Amniotic stem cell (primary cell): ENCODE results near the gene TENM4.
"Not testable (repeated sequence)": the region's sequence is repeated elsewhere in the genome, so short reads cannot be mapped to it uniquely, and the experiment has no call there.

Experiments
- DNase-seq: peaks from one replicate; lab custom pipeline; 2025; lab: John Stamatoyannopoulos, UW

The TENM4 gene

DNA sequence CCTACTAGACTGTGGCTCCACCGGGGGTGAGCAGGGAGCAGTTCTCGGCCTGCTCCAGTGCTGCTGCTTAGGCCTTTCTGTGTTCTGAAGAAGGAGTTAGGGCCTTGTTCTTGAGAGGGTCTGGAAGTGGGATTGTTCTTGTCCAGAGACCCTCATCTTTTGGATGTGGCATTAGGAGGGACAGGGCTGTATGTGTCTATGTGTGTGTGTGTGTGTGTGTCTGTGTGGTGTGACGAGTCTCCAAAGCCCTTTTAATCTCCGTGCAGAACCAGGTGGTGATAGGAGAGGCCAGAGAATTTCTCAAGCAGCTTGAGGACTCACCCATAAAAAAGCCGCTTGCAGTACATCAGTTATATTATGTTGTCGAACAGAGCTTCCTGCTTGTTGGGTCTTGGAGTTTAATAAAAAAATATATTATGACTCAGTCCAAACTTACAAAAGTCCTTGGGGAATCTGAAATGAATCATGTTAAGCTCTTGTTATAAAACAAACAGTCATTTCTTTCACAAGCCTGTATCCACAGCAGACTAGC, 196.5 kb downstream of the TENM4 start:
- DNase-seq = peak; percentile 65

DNA sequence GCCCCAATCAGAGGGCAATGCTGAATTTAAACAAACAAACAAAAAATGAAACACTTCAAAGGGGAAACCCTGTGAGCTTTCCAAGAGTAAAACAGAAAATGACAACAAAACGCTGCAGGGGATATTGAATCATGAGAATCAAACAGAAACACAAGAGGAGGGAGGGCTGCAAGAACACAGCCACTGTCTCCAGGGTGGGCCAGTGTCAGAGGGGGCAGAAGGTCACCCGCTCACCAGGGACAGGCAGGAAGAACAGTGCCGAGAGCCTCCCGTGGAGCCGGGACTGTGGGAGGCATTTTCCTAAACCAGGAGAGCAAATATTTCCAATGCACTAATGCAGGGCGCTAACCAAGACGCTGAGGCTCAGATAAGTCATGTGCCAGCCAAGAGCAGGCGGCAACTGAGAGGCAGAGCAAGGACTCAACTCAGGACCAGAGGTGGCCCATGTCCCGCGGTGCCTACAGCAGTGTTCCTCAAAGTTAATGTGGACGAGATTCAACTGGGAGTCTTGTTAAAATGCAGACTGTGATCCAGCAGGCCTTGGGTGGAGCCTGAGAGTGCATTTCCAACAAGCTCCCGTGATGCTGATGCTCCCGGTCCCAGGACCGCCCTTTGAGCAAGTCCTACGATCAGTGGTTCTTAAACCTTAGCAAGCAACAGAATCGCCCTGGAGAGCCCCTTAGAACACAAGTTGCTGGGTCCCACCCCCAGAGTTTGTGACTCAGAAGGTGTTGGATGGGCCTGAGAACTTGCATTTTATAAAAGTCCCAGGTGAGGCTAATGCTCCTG, 197.2 kb downstream of the TENM4 start:
- no peak for DNase-seq

DNA sequence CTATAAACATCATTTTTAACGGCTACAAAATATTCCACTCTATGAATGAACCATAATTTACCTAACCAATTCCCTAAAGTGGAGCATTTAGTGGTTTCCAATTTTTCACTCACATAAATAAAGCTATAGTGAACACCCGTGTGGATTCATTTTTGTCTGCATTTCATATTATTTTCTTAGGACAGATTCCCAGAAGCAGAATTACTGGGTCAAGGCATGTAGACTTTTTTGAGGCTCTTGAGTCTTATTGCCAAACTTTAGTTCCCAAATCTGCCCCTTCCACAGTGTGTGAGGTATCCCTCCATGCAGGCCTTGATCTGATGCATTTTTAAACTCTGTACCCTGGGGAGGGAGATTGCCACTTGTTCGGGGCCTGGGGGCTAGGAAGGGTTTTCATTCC, 198.2 kb downstream of the TENM4 start:
- DNase-seq = no peak

DNA sequence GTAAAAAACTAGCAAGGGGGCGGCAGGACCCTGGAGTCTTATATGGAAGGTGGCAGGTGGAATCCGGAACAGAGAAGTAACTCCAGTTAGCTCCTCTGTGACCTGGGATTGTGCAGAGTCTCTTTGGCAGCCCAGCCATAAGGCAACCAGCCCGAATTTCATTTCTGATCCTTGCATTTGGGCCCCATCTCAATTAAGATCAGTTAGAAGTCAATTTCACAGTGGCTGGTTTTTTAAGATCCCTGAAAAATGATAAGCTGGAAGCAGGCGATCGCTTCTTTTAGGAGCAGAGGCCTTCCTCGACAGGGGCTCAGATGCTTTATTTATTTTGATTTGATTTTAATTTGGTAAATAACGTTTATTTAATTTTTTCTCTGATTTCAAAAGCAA, 199.0 kb downstream of the TENM4 start:
- no peak for DNase-seq

DNA sequence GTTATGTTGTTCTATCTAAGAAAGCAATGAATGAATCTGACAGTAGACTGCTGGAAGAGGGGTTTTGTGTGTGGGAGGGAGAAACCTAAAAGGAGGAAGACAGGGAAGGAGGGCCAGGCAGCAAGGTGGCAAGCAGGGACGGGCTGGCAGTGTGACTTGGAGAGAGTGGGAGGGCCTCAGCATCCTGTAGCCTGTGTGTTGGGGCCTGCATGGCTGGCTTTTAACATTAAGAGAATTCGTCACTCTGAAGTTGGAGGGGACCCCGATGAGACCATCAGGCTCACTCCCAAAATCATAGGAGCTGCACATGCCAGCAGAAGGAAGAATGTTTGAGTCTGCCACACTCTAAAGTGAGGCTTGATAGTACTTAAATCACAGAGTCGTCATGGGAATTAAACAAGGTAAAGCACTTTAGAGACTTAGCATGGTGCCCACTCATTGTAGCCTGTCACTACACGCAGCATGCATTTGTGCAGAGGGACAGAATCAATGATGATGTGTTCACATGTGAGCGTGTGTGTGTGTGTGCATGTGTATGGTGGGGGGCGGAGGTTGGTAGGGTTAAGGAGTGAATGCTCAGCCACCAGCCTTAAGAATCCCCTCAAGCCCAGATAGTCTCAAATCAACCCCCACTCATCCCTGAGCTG, 199.5 kb downstream of the TENM4 start:
- DNase-seq = no peak

DNA sequence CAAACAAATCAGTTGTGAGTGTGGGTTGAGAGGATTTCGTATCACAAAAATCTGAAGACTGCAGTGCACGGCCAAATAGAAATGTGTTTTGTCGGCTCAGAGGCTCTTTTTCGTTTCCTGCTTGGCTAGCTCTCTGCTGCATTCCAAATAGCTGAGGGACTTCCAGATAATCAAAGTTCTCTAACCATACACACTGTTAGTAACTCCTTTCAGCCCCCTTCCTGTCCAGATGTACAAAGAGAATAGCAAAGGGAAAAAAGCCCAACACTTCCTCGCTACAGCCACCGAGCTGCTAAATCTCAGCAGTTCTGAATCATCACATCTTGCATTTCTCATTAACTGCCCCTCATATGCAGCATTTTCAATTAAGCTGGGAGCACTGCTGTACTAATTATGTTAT, 203.1 kb downstream of the TENM4 start:
- DNase-seq = no peak

DNA sequence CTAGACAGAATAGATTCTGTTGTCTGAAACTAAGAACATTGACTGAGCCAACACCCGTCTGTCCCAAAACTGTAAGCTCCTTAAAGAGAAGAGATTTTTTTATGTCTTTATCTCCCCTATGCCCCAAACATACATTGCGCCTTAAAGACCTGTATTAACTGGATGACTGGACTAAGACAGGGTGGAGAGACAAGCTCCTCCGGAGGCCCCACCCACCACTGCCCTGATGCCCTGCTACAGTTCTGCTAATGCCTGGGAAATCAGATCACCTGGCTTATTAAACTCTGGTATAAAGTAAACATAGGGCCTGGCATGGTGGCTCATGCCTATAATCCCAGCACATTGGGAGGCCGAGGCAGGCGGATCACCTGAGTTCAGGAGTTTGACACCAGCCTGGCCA, 203.7 kb downstream of the TENM4 start:
- DNase-seq = no peak

DNA sequence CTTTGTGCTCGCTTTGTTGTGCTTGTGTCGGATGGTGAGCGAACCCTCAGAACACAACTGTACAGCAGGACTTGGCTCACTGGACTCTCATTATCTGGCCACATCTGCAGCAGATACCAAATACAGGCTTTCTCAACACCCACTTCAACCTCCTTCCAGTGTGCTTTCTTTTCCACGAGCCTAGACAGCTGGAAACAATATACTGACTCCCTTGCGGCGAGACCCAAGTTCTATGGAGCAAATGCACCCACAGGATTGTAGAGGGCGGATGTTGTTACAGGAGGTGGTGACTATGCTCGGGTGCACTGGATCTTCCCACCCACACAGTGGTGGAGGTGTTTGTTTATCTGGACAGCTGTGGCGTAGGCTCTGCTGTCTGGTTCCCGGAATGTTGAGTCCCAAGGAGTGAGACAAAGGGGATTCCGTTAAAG, 204.3 kb downstream of the TENM4 start:
- DNase-seq = peak; percentile 63

DNA sequence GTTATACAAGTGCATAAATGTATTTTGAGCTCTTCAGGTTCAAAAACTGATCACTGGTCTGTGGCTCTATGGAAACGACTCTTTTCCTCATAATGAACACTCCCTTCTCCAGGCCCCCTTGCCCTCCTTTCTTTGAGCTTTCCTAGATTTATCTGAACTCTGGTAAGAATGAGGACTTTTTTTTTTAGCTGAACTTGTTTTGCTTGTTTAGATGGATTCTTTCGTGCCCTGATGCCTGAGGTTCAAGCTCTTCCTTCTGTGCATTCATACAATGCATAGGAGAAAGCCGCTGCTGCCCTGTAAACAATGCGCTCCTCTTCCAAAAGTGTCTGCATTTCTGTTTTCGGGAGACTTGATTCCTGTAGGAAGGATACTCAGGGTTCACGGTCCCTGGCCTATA, 205.1 kb downstream of the TENM4 start:
- DNase-seq = no peak

DNA sequence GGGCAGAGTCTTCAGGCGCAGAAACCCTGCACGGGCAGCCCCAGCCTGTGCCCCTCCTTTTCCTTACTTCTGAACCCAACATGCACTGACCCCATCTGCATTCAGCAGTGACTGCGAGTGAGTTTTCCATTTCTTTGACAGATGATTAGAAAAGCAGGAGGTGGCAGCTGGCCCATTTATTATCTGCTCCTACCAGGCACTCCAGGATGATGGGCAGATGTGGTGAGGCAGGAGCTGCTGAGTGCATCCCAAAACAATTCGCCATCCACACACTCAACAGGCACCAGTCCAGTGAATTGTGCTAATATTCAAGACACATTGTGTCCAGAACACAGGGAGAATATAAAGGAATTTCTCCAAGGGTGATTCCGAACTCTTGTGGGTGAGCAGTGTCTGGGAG, 208.5 kb downstream of the TENM4 start:
- no peak for DNase-seq

DNA sequence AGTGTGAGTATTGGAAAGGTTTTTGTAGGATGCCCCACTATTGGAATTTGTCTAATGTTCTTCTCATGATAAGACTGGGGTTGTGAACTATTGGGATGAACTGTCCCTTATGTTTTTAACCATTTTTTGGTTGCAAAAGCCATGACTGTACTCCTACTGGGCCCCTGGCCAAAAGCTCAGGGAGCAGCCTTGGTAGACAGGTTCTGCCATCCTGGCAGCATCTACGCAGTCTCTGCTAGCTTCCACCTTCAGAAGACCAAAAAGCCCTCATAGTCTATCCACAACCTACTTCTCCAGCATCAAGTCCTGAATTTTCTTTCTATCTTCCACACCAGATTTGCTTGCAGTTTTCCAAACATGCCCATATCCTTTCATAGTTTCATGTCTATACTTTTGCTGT, 211.8 kb downstream of the TENM4 start:
- no peak for DNase-seq

DNA sequence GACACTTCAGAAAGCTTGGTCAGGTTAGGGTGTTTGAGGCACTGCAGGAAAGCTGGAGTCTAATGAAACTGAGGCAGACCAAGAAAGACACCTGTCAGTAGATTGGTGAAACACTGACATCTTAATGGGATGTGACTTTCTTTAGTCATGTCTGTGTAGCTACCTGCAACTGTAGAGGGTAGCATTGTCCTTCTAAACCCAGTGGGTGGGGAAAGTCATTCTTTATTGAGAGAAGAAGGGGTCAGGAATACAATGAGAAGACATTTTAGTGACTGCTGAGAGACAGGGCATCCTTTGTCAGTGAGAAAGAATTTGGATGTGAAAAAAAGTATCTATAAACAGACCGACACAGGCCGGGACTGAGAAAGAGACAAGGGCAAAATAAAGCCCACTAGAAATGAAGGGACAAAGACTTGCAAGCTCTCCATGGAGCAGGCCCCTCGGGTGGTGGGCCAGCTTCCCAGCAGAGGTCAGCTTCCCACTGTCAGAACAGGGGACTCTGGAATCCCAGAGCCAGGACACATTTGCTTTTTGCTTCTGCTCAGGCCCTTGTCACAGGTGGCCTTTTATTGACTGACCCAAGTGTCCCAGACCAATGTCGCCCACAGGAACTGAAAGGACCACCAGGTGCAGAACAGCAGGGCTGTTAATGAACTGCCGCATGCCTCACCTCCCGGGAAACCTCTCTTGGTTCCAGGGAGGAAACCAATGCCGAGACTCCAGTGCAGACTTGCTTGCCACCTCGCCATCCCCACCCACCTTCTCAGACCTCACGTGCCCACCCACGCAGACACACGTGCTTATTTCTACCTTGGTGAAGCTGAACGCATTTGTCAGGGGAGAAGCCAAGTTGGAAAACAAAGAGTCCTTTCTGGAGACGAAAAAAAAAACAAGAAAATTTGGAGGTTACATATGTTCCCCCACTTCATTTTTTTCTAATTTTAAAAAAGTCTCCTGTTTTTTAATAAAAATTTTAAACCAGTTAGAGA, 212.8 kb downstream of the TENM4 start:
- DNase-seq = no peak

DNA sequence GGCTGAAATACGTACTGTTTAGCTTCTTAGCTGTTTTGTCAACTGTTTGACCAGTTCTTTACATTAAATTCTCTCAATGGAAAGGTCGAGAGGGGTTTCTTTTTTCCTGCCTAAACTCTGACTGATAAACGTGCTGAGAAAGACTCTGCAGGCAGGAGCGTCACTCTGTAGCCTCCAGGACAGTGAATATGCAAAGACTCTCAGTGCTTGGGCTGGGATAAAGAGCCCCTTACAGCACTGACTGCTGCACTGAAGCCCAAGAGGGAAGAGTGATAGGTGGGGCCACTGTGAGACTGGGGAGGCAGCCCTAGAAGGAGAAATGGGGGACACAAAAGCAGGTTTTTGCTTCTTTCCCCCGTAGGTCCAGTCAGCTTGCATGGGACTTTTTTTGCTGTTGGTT, 213.5 kb downstream of the TENM4 start:
- no peak for DNase-seq

DNA sequence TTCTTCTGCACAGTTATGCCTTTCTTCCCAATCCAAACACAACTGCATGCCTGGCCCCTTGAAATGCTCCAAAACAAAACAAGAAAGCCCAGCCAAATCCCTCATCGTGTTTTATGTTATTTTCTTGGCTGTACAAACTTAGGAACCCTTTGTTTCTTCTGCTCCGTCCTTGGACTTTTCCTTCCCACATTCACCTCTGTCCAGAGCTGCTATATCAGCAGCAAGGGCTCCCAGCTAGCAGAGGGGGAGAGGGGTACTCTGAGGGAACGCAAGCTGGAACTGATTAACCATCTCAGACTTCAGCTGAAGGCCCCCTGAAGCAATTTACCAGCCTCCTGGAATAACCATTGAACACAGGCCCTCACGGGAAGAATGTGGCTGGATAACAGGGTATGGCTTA, 214.7 kb downstream of the TENM4 start:
- no peak for DNase-seq

DNA sequence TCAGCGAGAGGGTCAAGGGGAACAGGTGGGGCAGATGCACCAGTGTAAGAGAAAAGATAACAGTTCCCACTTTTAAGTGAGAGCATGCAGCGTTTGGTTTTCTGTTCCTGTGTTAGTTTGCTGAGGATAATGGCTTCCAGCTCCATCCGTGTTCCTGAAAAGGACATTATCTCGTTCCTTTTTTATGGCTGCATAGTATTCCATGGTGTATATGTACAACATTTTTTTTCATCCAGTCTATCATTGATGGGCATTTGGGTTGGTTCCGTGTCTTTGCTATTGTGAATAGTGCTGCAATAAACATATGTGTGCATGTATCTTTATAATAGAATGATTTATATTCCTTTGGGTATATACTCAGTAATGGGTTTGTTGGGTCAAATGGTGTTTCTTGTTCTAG, 218.7 kb downstream of the TENM4 start:
- DNase-seq = not testable (repeated sequence)

DNA sequence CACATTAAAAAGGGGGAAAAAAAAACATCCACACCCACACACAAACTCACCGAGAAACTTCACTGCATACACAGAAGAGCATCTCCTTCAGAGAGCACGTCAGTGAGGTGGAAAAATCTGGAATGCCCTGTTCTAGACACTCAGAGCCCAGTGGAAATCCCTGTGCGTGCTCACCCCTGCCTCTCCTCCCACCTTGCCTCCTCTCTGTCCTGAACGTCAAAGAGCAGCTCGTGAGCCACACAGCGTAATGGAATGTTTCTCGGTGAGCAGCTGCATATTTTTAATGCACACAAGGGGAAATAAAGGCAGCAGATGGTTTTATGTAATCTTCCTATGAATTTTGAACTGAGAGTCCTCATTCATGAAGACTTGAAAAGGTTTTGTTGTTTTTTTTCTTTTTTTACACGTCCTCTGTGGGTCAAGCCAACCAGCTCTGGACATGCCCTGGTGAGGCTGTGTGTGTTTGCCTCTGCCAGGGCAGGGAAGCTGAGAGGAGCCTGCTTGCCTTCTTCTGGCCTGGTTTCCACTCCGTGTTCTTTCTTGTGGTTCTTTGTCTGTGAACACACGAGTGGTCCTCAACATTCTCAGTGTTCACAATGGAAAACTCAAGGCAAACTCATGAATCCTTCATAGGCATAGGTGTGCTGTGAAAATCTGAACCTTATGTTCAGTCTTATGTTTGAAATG, 219.2 kb downstream of the TENM4 start:
- no peak for DNase-seq

DNA sequence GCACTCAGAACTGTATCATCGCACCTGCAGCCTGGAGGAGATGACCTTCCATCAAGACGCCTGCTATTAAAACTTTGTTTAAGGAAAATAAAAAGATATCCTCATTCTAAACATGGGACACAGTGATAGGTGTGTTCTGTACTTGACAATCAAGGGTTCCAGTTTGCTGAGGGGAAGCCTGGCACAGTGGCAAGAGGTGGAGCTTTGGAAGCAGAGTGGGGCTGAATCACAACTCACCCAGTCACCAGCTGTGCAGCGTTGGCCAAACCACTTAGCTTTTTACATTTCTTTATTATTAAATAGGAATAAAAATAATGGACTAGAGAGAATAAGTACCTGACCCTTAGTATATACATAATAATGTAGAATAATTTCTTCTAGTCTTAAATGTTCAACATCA, 220.7 kb downstream of the TENM4 start:
- DNase-seq = no peak

DNA sequence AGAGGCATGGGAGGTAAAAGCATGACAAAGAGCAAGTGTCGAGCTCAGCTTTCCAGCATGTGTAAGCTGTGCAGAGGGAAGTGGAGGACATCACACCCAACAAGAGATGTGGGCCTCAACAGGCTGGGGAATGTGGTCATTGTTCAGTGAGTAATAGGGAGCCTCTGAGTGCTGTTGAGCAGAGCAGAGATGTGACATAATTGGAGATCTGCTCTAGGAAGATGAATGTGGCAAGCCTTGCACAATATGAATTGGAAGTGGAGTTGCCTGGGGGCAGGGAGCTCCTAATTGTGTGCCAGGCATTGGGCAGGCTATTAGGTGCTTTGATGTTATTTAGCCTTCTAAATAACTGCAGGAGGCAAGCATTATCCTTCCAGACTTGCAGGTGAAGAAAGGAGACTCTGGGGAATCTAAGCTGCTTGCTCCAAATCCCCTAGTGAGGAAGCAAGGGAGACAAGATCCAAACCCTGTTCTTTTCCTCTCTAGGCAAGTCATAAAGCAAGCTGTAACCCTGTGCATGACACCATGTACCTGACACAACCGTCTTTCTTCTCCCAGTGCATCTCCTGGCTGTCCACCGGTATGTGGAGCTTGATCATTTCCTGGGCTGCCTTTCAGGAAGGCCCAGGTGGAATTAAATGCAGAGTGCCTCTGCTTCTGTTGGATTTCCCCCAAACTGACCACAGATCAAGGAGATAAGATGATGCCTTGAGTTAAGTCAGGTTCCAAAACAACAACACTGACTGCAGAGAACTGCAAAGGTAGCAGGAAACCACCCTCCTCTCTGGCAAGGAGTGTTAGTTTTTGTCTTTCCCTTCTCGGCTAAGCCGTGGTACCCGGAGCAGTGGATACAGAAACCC, 221.4 kb downstream of the TENM4 start:
- DNase-seq = no peak

DNA sequence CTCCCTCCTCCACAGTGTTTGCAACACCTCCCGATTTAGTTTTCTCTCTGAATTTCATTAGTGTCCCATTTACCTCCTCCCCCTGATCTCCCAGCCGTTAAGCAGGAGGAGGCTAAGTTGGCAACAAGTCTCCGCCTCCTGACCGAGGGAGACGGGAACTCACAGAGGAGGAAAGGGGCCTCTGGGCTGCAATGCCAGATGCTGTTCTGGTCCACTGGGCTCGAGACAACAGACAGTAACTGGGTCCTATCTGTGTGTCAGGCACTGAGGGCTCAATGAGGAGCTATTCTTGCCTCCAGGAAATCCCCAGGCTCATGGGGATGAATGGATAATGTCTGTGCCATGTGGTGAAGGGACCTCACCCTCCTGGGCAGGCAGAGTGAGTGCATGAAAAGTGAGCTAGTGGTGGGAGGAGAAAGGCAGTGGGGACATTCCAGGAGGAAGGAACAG, 228.1 kb downstream of the TENM4 start:
- no peak for DNase-seq

DNA sequence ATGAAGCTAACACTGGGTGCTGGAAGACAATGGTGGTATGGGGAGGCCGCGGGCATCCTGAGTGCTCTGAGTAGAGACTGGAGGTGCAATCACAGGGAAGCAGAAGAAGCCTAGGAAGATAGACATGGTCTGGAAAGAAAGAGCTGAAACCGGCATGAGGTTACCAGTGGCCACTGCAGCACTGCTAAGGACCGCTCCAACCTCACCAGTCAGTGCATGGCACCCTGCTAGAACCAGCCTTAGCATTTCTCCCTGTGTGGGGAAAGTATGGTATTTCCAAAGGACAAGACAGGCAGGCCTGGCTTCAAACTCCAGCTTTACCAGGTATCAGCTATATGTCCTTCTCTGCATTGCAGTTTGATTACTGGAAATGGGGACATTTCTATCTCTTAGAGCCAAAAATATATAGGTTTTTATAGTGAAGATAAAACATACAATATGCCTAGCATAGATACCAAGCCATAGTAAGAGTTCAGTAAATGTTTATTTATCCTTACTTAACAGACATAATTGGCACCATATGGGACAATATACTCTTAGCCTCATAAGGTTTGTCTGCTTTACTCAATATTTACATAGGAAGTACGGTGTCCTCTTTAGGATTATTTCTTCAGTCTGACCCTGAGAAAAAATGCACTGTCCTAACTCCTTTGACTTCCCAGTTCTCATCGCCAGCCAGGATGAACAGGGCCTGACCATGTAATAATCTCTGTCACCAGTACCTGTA, 231.1 kb downstream of the TENM4 start:
- DNase-seq = no peak
